ENCODE results near the gene COPZ2. TPM values are rescaled to one million over a fixed set of nuclear protein-coding genes. Genes with fewer than 3 reads are reported as not detected.

COPZ2 gene
- total and polyA plus RNA-seq, 9 of the 15 experiments (the other 6 are each of a cell fraction or from before 2014, with no cell fraction given) = 0.22 to 0.49 TPM; not detected in 7

- ChIA-PET CTCF (ENCODE audit: low intra/inter-chr PET ratio) (interaction anchor here (0.5 to 0.6 kb wide), 2 partner anchors 25 to 69 kb away, joined by 3 to 5 read pairs; no protein-coding TSS in a partner anchor), POLR2A (no interaction called here)
- intact Hi-C loops (cut with micrococcal nuclease) (no loop called here), in situ Hi-C loops (cut with MboI) (loop anchor here (5.0 kb wide), 3 partner anchors 34 to 174 kb away; partner anchors contain the start of gene SCRN2)
- Histone ChIP-seq H3K4me2 (ENCODE audit: insufficient read depth, low read length) (no peak overlapping the region), H4K20me1 (replicated peaks; ENCODE audit: control insufficient read depth, insufficient read depth, low read length) (no peaks in the 10 kb centered on the region), H3K9ac (ENCODE audit: insufficient read depth in 1 of 2, low read depth in 2 of 2, low read length in 2 of 2) (no peak overlapping the region), H3K4me1 (replicated peaks in 1 of 2; ENCODE audit: control insufficient read depth in 2 of 2, insufficient read depth in 2 of 2, low read length in 2 of 2) (peaks cover 23 to 25% of the 10 kb centered on the region in 2 experiments), H3K36me3 (ENCODE audit: control insufficient read depth, insufficient read depth, low read length) (no peaks in the 10 kb centered on the region), H3K27ac (ENCODE audit: extremely low read depth, low read depth, low read length) (no peak overlapping the region), H3K9me3 (replicated peaks; ENCODE audit: control insufficient read depth, insufficient read depth, low read depth, low read length) (no peaks in the 10 kb centered on the region), H3K9me1 (ENCODE audit: control insufficient read depth, insufficient read depth, low read length) (no peaks in the 10 kb centered on the region), H2AFZ (ENCODE audit: low read depth, low read length) (no peak overlapping the region), H3K27me3 (ENCODE audit: control insufficient read depth in 2 of 2, insufficient read depth in 2 of 2, low read length in 2 of 2) (no peaks in the 10 kb centered on the region), H3K4me3 (no peak overlapping the region), H3K79me2 (ENCODE audit: control insufficient read depth, insufficient read depth, low read length) (no peaks in the 10 kb centered on the region)
- FAIRE-seq (peak; percentile 58), DNase-seq (ENCODE audit: extremely low read depth in 1 of 4, low spot score in 3 of 4) (peak in 2 of 4 experiments; percentile 37 to 39), ATAC-seq (no peak)
- no TSS peak for BruUV-seq (replicated peaks)
- TF ChIP-seq CHCHD3 (CRISPR knock-in tag; IDR thresholded peaks at IDR 0.05) = no peak
- TF ChIP-seq JUND (IDR thresholded peaks at IDR 0.05; ENCODE audit: borderline replicate concordance, low read depth, low read length) = peak; percentile 66; the same call in 1 of the 2 replicates
- peak; percentile 59; the same call in 1 of the 3 replicates for TF ChIP-seq JUND (tag; IDR thresholded peaks at IDR 0.05; ENCODE audit: borderline replicate concordance, low read depth, low read length)
- TF ChIP-seq NRF1 (conservative IDR thresholded peaks at IDR 0.05 in 1 of 2, IDR thresholded peaks at IDR 0.05 in 1 of 2) = no peak
- no peak for TF ChIP-seq HMG20A (CRISPR knock-in tag; conservative IDR thresholded peaks at IDR 0.05)
- TF ChIP-seq PML (IDR thresholded peaks at IDR 0.05; ENCODE audit: low read length) = no peak
- TF ChIP-seq ARID1B (IDR thresholded peaks at IDR 0.05) = peak; percentile 29; the same call in 1 of the 2 replicates
- TF ChIP-seq HMGXB4 (CRISPR knock-in tag; IDR thresholded peaks at IDR 0.05) = no peak
- TF ChIP-seq NUFIP1 (IDR thresholded peaks at IDR 0.05; ENCODE audit: partially characterized antibody) = no peak
- TF ChIP-seq FOSL1 (tag; conservative IDR thresholded peaks at IDR 0.05) = peak; percentile 86
- TF ChIP-seq ZKSCAN8 (CRISPR knock-in tag; IDR thresholded peaks at IDR 0.05) = no peak
- TF ChIP-seq TARDBP (IDR thresholded peaks at IDR 0.05) = no peak
- no peak for TF ChIP-seq HMG20B (CRISPR knock-in tag; IDR thresholded peaks at IDR 0.05)
- TF ChIP-seq NFXL1 (CRISPR knock-in tag; IDR thresholded peaks at IDR 0.05) = no peak
- no peak for TF ChIP-seq TFAM (CRISPR knock-in tag; conservative IDR thresholded peaks at IDR 0.05)
- TF ChIP-seq ZBTB1 (CRISPR knock-in tag; IDR thresholded peaks at IDR 0.05; ENCODE audit: borderline replicate concordance, low read depth) = no peak
- WGBS (ENCODE audit: insufficient coverage, low coverage, missing lambda C conversion rate) = 10% methylated on average over 2 of the region's 2 CpGs
These were observed 21.5 kb downstream of the COPZ2 start for GRCh38 chr17:48016112-48016511.

Measured in K562 (cell line).